CD14-positive monocyte (primary cell): ENCODE data around the gene NUP210. TPM values are rescaled to one million over a fixed set of nuclear protein-coding genes. Genes with fewer than 3 reads are reported as not detected.

Experiments used
- DNase-seq, 3 donors: peaks; one replicate each; pipeline ENCODE4 v3.0.0-alpha.2; 2011 to 2022
- H2AFZ ChIP-seq: 2 replicates; pipeline ENCODE4 v1.6.0; 2012; ENCODE audit warnings: mild to moderate bottlenecking, low read depth, low read length, inconsistent platforms; ENCODE audit not compliant: insufficient read depth, poor library complexity, severe bottlenecking
- H3K27ac ChIP-seq, 2 donors: 1 replicate in 1 of 2; 2 replicates in 1 of 2; pipeline ENCODE4 v1.5.1; 2012 to 2013; ENCODE audit warnings: low read length in 2 of 2, control low read depth in 1 of 2, inconsistent platforms in 1 of 2, low read depth in 1 of 2, mild to moderate bottlenecking in 1 of 2
- H3K27me3 ChIP-seq, 2 donors: one replicate each; pipeline versions ENCODE4 v1.6.0 to v1.6.1; 2011 to 2013; ENCODE audit warnings: low read length in 2 of 2; ENCODE audit not compliant: control insufficient read depth in 2 of 2, insufficient read depth in 2 of 2
- H3K36me3 ChIP-seq, 2 donors: replicated peaks in 1 of 2; 1 replicate in 1 of 2; 2 replicates in 1 of 2; pipeline versions ENCODE4 v1.5.1 to v1.6.1; 2012 to 2013; ENCODE audit warnings: low read length in 2 of 2, control low read depth in 1 of 2, inconsistent platforms in 1 of 2, mild to moderate bottlenecking in 1 of 2; ENCODE audit not compliant: insufficient read depth in 2 of 2, control insufficient read depth in 1 of 2
- H3K4me1 ChIP-seq, 2 donors: 1 replicate in 1 of 2; 2 replicates in 1 of 2; pipeline versions ENCODE4 v1.5.1 to v1.6.1; 2012 to 2013; ENCODE audit warnings: low read length in 2 of 2, control low read depth in 1 of 2, inconsistent platforms in 1 of 2, mild to moderate bottlenecking in 1 of 2, moderate library complexity in 1 of 2; ENCODE audit not compliant: insufficient read depth in 2 of 2, control insufficient read depth in 1 of 2
- H3K4me2 ChIP-seq: replicated peaks from 2 replicates; pipeline ENCODE3; 2012; ENCODE audit warnings: low read length, moderate library complexity, mild to moderate bottlenecking; ENCODE audit not compliant: poor library complexity, severe bottlenecking; ENCODE audit errors: extremely low read depth
- H3K4me3 ChIP-seq, 3 experiments: fragments of 200-600 bp in 1 of 3; sonication (generic) in 1 of 3; replicated peaks in 1 of 3; 1 replicate in 2 of 3; 2 replicates in 1 of 3; pipeline ENCODE4 v1.5.1; 2011 to 2013; ENCODE audit warnings: low read length in 3 of 3, mild to moderate bottlenecking in 3 of 3, control low read depth in 2 of 3, low read depth in 2 of 3, inconsistent platforms in 1 of 3, moderate library complexity in 1 of 3
- H3K79me2 ChIP-seq: 2 replicates; pipeline ENCODE4 v1.6.0; 2012; ENCODE audit warnings: mild to moderate bottlenecking, control low read depth, inconsistent platforms, low read length, moderate library complexity; ENCODE audit not compliant: insufficient read depth
- H3K9ac ChIP-seq: 2 replicates; pipeline ENCODE4 v1.6.0; 2017; ENCODE audit warnings: low read length, mild to moderate bottlenecking; ENCODE audit not compliant: insufficient read depth, poor library complexity, severe bottlenecking
- H3K9me3 ChIP-seq, 2 donors: replicated peaks in 1 of 2; 1 replicate in 1 of 2; 2 replicates in 1 of 2; pipeline versions ENCODE4 v1.5.1 to v1.6.1; 2012 to 2013; ENCODE audit warnings: low read length in 2 of 2, control low read depth in 1 of 2; ENCODE audit not compliant: control insufficient read depth in 1 of 2, insufficient read depth in 1 of 2
- H4K20me1 ChIP-seq: 2 replicates; pipeline ENCODE4 v1.6.0; 2012; ENCODE audit warnings: mild to moderate bottlenecking, low read length, control low read depth, moderate library complexity; ENCODE audit not compliant: insufficient read depth
- H3K27ac Mint-ChIP-seq, 7 donors: one replicate each; pipeline ENCODE4 v1.8.0; 2020; ENCODE audit warnings: mild to moderate bottlenecking in 7 of 7, mixed read lengths in 7 of 7, moderate library complexity in 6 of 7, inconsistent platforms in 2 of 7
- H3K27me3 Mint-ChIP-seq, 3 donors: one replicate each; pipeline ENCODE4 v1.8.0; 2021 to 2022; ENCODE audit warnings: low read depth in 3 of 3, mild to moderate bottlenecking in 3 of 3, mixed read lengths in 3 of 3, moderate library complexity in 3 of 3, inconsistent platforms in 1 of 3
- H3K36me3 Mint-ChIP-seq, 2 donors: one replicate each; pipeline ENCODE4 v1.8.0; 2020; ENCODE audit warnings: mixed read lengths in 2 of 2, inconsistent platforms in 1 of 2, mild to moderate bottlenecking in 1 of 2
- H3K4me1 Mint-ChIP-seq: one replicate; pipeline ENCODE4 v1.8.0; 2020; ENCODE audit warnings: mild to moderate bottlenecking, mixed read lengths
- H3K4me3 Mint-ChIP-seq, 2 donors: one replicate each; pipeline ENCODE4 v1.8.0; 2020; ENCODE audit warnings: mild to moderate bottlenecking in 2 of 2, mixed read lengths in 2 of 2, moderate library complexity in 1 of 2
- H3K9me3 Mint-ChIP-seq, 7 donors: one replicate each; pipeline ENCODE4 v1.8.0; 2020 to 2022; ENCODE audit warnings: mixed read lengths in 7 of 7, mild to moderate bottlenecking in 6 of 7, moderate library complexity in 6 of 7, inconsistent platforms in 2 of 7
- CTCF ChIP-seq: fragments of 200-600 bp; IDR thresholded peaks from one replicate; pipeline ENCODE4 v1.8.0; 2022; ENCODE audit warnings: antibody characterized with exemption, mild to moderate bottlenecking
- WGBS: methylation state at CpG from one replicate; pipeline ENCODE4 v1.1.5; 2013; ENCODE audit warnings: missing lambda C conversion rate; ENCODE audit not compliant: insufficient coverage; 5-methylcytosine and 5-hydroxymethylcytosine counted together
- intact Hi-C, 2 donors: fragments of 100-400 bp; cut with micrococcal nuclease; formaldehyde crosslinking; loops; one replicate each; pipeline versions ENCODE4 v1.15.0 to v1.15.1; 2023
- polyA plus RNA-seq, 3 donors: library from polyadenylated mRNA; depleted of rRNA in 1 of 3; unstranded in 2 of 3; stranded (reverse) in 1 of 3; fragments of 300-500 nt in 2 of 3; fragments of >200 nt in 1 of 3; fragmentation: Illumina TruSeq in 2 of 3; gene quantifications; 1 replicate in 2 of 3; 2 replicates in 1 of 3; pipeline ENCODE4 v1.2.3, GENCODE V29; 2012 to 2021

NUP210 gene
- polyA plus RNA-seq, 3 donors: 7.9 to 43.5 (median 13.0) TPM

GRCh38 chr3:13299531-13300155, 120.5 kb downstream of the NUP210 start:
- no peaks in the 10 kb centered on the region for H3K36me3 ChIP-seq
- no peak for TF ChIP-seq CTCF
- H3K9ac ChIP-seq: no peak overlapping the region
- no peaks in the 10 kb centered on the region for H4K20me1 ChIP-seq
- H2AFZ ChIP-seq: no peak overlapping the region
- no peak overlapping the region for H3K4me3 Mint-ChIP-seq
- H3K79me2 ChIP-seq: no peaks in the 10 kb centered on the region
- no peak for DNase-seq
- whole genome bisulfite sequencing: 96% methylated on average over 7 of the region's 7 CpGs
- no peaks in the 10 kb centered on the region for H3K9me3 Mint-ChIP-seq
- intact Hi-C loops: no loop called here
- H3K4me2 ChIP-seq: no peak overlapping the region
- no peak overlapping the region for H3K4me3 ChIP-seq
- no peaks in the 10 kb centered on the region for H3K27me3 ChIP-seq
- H3K36me3 Mint-ChIP-seq: no peaks in the 10 kb centered on the region
- no peak overlapping the region for H3K27ac ChIP-seq
- H3K4me1 Mint-ChIP-seq: peaks cover 23% of the 10 kb centered on the region
- no peaks in the 10 kb centered on the region for H3K9me3 ChIP-seq
- H3K27me3 Mint-ChIP-seq: peaks cover 5 to 12% (median 7%) of the 10 kb centered on the region in 3 donors
- no peak overlapping the region for H3K27ac Mint-ChIP-seq
- H3K4me1 ChIP-seq: peaks cover 0 to 8% of the 10 kb centered on the region in 2 donors

GRCh38 chr3:13296662-13297061, 123.5 kb downstream of the NUP210 start:
- Histone ChIP-seq H3K36me3 (no peaks in the 10 kb centered on the region), H4K20me1 (no peaks in the 10 kb centered on the region), H3K27me3 (no peaks in the 10 kb centered on the region), H3K9me3 (no peaks in the 10 kb centered on the region), H3K4me2 (no peak overlapping the region), H3K79me2 (no peaks in the 10 kb centered on the region), H3K4me1 (peaks cover 0 to 8% of the 10 kb centered on the region in 2 donors), H3K4me3 (no peak overlapping the region), H3K9ac (no peak overlapping the region), H3K27ac (no peak overlapping the region), H2AFZ (peak overlapping the region; percentile 38)
- intact Hi-C loops: no loop called here
- Mint-ChIP-seq H3K9me3 (no peaks in the 10 kb centered on the region), H3K36me3 (no peaks in the 10 kb centered on the region), H3K4me3 (peak overlapping the region in 1 of 2 donors; percentile 1), H3K27ac (peak overlapping the region in 1 of 7 donors; percentile 25), H3K27me3 (peaks cover 11 to 12% (median 12%) of the 10 kb centered on the region in 3 donors), H3K4me1 (peaks cover 17% of the 10 kb centered on the region)
- no CpG with 5 or more reads among the region's 6 CpGs for WGBS
- TF ChIP-seq CTCF: no peak
- DNase-seq: no peak
